Activated CD4-positive, alpha-beta T cell treated with anti-CD3 and anti-CD28 coated beads for 24 hours (primary cell): ENCODE results near the gene ZNF397.

Source experiments
- DNase-seq, 2 donors: peaks; one replicate each; pipeline ENCODE4 v3.0.0-alpha.2; 2020; ENCODE audit warnings: low read depth in 2 of 2

The ZNF397 gene

DNA sequence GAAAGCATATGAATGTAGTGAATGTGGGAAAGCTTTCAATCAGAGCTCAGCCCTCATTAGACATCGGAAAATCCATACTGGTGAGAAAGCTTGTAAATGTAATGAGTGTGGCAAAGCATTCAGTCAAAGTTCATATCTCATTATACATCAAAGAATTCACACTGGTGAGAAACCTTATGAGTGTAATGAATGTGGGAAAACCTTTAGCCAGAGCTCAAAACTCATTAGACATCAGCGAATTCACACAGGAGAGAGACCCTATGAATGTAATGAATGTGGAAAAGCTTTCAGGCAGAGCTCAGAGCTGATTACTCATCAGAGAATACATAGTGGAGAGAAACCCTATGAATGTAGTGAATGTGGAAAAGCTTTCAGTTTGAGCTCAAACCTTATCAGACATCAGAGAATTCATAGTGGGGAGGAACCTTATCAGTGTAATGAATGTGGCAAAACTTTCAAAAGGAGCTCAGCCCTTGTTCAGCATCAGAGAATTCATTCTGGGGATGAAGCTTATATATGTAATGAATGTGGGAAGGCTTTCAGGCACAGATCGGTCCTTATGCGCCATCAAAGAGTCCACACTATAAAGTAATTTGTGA is 5.0 kb downstream of the ZNF397 start:
- no peak for DNase-seq

DNA sequence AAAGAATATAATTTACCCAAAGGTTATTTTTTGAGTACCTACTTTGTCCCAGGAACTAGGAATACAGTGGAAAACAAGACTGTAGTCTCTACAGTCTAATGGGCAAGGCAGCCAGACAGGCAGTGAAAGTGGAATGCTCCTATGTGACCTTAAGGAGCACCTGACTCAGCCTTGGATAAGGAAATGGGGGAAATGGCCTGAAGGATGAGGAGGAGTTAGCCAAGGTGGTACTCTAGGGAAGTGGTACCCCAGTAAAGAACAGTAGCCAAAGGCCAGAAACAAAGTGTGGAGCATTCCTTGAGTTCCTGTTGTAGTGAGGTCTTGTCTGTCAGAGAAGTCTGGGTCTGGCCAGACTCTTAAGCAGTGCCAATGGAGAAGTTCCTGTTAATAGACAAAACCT is 6.0 kb downstream of the ZNF397 start:
- no peak for DNase-seq

DNA sequence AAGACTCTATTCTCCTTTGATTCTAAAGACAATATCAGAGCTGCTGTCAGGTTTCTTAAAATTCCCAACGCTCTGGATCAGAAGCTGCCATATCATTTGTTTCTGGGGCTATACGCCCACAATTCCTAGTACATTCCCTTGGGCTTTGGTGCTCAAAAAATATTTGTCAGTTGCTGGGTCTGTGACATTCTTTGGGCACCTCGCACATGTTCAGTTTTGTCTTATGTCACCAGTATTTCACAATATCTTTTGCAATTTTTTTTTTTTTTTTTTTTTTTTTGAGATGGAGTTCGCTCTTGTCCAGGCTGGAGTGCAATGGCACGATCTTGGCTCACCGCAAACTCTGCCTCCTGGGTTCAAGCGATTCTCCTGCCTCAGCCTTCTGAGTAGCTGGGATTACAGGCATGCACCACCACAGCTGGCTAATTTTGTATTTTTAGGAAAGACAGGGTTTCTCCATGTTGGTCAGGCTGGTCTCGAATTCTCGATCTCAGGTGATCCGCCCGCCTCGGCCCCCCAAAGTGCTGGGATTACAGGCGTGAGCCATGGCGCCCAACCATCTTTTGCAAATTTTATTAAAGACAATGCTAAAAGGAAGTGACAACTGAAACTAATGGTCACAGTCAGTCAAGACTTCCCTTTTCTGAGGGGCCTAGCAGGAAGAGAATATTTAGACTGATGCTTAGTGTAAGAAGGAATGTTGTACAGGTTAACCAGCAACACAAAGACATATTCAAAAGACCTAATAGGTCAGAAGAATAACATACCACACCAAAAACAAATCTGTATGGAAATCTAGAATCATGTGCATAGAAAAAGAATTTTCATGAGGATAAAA is 6.8 kb downstream of the ZNF397 start:
- no peak for DNase-seq

GRCh38 chr18:35248429-35248828 is 7.6 kb downstream of the ZNF397 start:
- DNase-seq, result no peak

DNA sequence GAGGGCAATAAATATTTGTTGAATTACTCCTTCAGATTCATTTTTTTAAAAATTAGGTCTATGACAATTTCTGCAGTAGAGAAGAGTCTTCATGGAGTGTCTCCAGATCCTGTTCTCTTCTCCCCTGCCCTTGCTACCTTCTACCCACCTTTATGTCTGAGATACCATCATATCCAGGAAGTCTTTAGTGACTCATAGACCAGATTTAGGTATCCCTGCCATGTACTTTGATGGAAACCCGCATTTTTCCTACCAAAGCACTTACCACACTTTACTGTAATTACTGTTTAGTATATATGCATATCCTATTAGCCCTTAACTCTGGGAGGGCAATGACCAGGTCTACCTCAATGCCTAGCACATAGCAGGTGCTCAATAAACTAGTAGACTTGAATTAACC is 11.6 kb downstream of the ZNF397 start:
- DNase-seq, result no peak

DNA sequence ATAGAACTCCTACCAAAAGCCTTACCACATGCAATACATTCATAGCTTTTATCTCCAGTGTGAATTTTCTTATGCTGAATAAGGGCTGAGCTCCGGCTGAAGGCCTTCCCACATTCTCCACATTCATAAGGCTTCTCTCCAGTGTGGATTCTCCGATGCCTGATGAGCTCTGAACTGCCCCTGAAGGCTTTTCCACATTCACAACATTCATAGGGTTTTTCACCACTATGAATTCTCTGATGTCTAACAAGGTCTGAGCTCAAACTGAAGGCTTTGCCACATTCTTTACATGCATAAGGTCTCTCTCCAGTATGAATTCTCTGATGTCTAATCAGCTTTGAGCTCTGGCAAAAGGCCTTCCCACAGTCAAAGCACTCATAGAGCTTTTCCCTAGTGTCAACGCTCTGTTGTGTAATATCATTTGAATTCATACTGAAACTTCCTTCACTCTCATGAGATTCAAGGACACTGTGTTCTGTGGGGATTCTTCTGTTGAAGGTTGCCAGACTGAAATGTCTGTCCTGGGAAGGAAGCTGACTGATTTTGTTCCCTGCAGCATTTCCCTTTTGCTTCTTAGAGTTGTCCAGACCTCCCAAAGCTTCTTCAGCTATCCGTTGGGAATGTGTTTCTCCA is 12.9 kb downstream of the ZNF397 start:
- no peak for DNase-seq

DNA sequence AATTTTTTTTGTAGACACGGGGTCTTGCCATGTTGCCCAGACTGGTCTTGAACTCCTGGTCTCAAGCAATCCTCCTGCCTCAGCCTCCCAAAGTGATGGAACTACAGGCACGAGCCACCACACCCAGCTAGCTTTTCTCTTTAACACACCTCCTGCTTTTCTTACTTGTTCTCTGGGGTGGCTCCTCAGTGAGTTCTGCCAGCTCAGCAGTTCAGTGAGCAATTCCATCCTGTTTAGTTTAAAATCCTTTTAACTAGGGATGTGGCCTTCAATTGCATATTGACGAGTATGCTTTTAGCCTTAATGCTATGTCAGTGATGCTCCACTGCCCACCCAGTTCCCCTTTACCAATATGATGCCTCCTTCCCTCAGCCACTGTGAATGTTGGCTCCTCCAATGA is 16.1 kb downstream of the ZNF397 start:
- DNase-seq, result no peak

DNA sequence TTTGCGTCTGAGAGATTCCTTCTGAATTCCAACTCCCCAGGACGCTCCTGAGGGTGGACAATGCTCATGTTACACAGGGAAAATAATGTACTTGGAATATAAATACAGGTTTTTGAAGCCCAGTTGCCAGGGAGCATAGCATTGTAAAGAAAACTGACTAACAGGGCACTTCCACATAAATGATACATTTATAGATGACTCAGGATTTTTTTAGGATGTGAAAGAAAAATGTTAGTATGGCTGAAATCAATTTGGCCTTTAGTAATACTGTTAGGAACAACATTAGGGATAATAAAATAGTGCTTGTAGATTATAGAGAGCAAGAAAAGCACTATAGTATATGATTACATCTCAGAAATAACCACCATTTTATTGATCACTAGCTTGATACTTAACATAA is 23.6 kb downstream of the ZNF397 start:
- no peak for DNase-seq

- DNase-seq, result peak; percentile 39 to 52
Observed at GRCh38 chr18:35267161-35267651, 26.4 kb downstream of the ZNF397 start.

DNA sequence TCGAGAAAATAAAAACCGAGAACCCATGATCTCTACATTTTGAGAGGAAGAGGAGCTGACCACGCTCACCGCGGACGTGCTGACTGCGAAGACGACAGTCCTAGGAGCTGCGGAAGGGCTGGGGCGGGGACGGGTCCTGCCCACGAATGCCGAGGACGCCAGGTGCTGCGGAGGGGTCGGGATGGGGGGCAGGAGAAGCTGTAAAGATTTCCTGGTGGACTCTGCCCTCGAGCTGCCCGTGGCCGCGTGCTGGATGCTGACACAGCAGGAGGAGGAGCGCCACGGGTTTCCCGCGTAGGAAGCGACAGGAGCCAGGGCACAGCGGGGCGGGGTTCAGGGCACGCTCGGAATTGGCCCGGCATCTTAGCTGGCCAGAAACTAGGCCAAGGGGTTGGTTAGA is 27.0 kb downstream of the ZNF397 start:
- no peak for DNase-seq

GRCh38 chr18:35268821-35269220 is 28.0 kb downstream of the ZNF397 start:
- DNase-seq, result no peak

- DNase-seq, result no peak
Observed at GRCh38 chr18:35271656-35272055, 30.8 kb downstream of the ZNF397 start.

GRCh38 chr18:35276267-35276666 is 35.4 kb downstream of the ZNF397 start:
- DNase-seq, result no peak

DNA sequence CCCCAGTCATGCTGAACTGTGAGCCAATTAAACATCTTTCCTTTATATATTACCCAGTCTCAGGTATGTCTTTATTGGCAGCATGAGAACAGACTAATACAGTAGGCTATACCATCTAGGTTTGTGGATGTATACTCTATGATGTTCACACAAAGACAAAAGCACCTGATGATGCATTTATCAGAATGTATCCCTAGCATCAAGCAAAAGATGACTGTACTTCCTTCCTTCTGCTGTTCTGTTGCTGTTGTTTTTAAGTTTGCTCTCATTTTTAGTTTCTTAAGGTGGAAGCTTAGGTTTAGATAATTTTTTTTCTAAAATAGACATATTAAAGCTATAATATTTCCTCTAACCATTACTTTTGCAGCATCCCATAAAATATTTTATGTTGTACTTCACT is 36.8 kb downstream of the ZNF397 start:
- no peak for DNase-seq

GRCh38 chr18:35278085-35278484 is 37.3 kb downstream of the ZNF397 start:
- no peak for DNase-seq

DNA sequence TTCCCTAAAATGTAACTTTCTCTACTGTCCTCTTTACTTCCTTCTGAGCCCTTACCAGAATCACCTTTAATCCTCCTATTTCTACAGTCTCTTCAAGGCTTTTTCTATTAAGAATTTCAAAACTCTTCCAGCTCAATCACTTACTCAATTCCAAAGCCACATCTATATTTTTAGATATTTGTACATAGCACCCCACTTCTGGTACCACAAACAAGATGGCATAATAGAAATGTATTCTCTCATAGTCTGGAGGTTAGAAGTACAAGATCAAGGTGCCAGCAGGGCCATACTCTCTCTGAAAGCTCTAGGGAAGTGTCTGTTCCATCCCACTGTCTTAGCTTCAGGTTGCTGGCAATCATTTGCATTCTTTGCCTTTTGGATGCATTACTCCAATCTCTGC is 38.1 kb downstream of the ZNF397 start:
- no peak for DNase-seq

GRCh38 chr18:35282353-35282752 is 41.5 kb downstream of the ZNF397 start:
- no peak for DNase-seq

GRCh38 chr18:35283923-35284794 is 43.3 kb downstream of the ZNF397 start:
- no peak for DNase-seq

DNA sequence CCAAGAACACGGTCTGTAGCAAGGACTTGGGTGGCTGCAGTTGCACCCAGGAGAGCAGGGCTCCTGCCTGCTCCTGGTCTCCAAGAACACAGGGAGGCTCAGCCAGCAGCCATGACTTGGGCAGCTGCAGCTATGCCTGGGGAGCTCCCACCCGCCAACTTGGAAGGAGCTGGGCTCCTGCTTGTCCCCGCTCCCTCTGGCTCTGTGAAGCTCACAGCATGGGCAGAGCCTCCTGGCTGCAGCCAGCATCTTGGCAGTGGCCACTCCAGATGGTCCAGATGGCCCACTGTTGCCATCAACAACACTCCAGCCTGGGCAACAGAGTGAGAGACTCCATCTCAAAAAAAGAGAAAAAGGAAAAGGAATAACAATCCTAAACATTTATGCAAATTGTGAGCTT is 44.0 kb downstream of the ZNF397 start:
- no peak for DNase-seq

DNA sequence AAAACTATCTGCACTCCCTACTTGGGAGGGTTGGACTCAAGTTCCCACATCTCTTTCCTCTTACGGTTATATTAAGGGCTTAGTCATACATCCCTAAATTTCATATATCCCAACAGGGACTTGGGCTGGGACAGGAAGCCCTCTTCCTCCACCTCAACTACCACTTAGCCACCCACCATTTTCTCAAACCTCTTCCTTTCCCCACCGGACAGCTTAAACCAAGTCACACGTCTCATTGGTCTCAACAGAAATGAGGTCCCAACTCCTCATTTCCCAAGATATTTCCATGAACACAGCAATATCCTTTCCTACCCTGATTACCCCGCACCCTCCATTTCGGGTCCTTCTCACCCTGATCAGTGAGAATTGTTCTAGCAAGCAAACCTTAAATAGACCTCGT is 48.5 kb downstream of the ZNF397 start:
- DNase-seq, result no peak

DNA sequence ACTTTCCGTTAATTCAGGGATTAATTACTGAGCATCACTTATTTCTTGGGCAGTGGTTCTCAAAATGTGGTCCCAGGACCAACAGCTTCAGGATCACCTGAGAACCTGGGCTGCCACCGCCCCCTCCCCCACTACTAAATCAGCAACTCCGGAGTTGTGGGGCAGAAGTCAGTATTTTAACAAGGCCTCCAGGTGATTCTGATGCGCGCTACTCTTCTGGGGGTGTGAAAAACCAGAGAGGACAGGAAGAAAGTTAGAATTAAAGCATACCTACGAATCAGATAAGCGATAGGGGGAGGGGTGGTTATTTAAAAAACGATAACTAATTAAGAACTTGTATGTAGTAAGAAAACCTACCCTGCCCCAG is 48.9 kb downstream of the ZNF397 start:
- DNase-seq, result no peak
